ENCODE results near the gene PRSS3.
"Not testable (repeated sequence)": the region's sequence is repeated elsewhere in the genome, so short reads cannot be mapped to it uniquely, and the experiment has no call there.

The PRSS3 gene

GRCh38 chr9:33818167-33818846 is 22.9 kb downstream of the PRSS3 start:
- ATAC-seq (peak; percentile 21), DNase-seq (no peak)

- ATAC-seq: no peak
- no peak for DNase-seq
Observed at GRCh38 chr9:33818847-33819500, 23.6 kb downstream of the PRSS3 start.

DNA sequence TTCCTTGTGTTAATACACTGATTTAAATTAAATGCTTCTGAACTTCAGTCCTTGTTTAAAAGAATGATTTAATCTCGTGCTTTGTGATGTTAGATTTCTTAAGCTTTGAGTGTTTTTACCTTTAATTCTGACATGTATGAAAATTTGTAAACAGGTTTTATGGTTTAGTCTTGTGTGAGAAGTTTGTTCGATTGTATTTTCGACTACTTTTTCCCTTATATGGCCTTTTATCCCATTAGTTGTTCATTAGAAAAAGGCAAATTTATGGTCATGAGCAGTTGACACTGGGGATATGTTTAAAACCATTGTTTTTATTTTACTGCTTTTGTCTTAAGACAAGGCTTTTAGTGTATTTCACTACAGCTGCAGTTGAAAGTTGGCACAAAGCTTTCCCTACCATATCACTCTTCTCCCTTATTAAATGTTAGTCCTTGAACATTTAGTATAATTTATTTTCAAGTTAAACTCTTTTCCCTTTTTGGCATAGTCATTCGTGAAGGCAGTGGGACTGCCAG is 24.9 kb downstream of the PRSS3 start:
- DNase-seq (no peak), ATAC-seq (no peak)

- ATAC-seq (no peak), DNase-seq (no peak)
Observed at GRCh38 chr9:33823801-33824200, 28.4 kb downstream of the PRSS3 start.

GRCh38 chr9:33827285-33827684 is 31.9 kb downstream of the PRSS3 start:
- not testable (repeated sequence) for ATAC-seq, DNase-seq

- ATAC-seq, DNase-seq: not testable (repeated sequence)
Observed at GRCh38 chr9:33829641-33830230, 34.4 kb downstream of the PRSS3 start.

DNA sequence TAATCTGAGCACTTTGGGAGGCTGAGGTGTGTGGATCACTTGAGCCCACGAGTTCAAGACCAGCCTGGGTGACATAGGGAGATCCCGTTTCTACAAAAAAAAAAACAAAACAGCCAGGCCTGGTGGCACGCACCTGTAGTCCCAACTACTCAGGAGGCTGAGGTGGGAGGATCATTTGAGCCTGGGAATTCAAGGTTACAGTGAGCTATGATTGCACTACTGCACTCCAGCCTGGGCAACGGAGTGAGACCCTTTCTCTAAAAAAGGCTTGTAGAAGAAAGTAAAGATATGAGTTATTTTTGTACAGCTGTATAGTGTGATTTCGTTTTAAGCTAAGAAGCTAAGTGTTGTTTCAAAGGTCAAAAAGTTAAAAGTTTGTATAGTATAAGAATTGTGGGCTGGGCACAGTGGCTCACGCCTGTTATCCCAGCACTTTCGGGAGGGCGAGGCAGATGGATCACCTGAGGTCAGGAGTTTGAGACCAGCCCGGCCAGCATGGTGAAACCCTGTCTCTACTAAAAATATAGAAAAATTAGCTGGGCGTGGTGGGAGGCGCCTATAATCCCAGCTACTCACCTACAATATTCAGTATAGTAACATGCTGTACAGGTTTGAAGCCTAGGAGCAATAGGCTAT is 40.4 kb downstream of the PRSS3 start:
- no peak for ATAC-seq

DNA sequence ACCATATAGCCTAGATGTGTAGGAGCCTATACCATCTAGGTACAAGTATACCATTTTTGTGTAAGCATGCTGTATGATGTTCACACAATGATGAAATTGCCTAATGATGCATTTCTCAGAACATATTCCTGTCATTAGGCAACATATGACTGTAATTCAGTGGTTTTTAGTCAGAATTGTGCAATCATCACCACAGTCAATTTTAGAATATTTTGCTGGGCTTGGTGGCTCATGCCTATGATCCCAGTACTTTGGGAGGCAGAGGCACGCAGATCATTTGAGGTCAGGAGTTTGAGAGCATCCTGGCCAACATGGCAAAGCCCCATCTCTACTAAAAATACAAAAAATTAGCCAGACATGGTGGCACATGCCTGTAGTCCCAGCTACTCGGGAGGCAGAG is 40.9 kb downstream of the PRSS3 start:
- not testable (repeated sequence) for DNase-seq
- ATAC-seq: peak; percentile 93

More for the DNA sequence above, 40.4 kb downstream of the PRSS3 start:
- DNase-seq: no peak

- DNase-seq: no peak
- no peak for ATAC-seq
Observed at GRCh38 chr9:33837138-33837537, 41.8 kb downstream of the PRSS3 start.

GRCh38 chr9:33840381-33840780 is 45.0 kb downstream of the PRSS3 start:
- DNase-seq (no peak), ATAC-seq (no peak)

DNA sequence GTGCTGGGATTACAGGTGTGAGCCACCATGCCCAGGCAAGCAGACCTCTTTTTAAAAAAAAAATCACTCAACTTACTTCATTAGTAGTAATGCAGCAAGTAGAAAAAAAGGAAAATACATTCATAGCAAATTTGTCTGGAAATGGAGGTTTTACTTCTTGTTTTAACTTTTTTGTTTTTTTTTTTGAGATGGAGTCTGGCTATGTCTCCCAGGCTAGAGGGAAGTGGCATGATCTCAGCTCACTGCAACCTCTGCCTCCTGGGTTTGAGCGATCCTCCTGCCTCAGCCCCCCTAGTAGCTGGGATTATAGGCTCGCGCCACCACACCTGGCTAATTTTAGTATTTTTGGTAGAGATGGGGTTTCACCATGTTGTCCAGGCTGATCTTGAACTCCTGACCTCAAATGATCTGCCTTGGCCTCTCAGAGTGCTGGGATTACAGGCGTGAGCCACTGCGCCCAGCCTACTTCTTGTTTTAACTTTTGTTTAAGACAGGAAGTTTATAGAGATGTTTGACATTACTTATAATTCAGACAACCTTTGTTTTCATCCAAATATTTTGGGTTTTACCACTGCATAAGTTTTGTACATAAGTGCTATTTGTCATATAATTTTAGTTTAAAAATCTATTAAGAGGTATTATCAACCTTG is 48.1 kb downstream of the PRSS3 start:
- no peak for ATAC-seq
- no peak for DNase-seq

GRCh38 chr9:33846231-33846630 is 50.9 kb downstream of the PRSS3 start:
- ATAC-seq: no peak
- no peak for DNase-seq

GRCh38 chr9:33847894-33848205 is 52.5 kb downstream of the PRSS3 start:
- DNase-seq, ATAC-seq: not testable (repeated sequence)
